Stimulated activated CD4-positive, alpha-beta T cell treated with anti-CD3 and anti-CD28 coated beads, Interleukin-2, amount 100 ng/mL, for 24 hours (primary cell): ENCODE data around the gene ACTA1.
"Not testable (repeated sequence)": the region's sequence is repeated elsewhere in the genome, so short reads cannot be mapped to it uniquely, and the experiment has no call there.

Experiments
- DNase-seq, 2 donors: peaks; one replicate each; pipeline ENCODE4 v3.0.0-alpha.2; 2020

ACTA1 gene

DNA sequence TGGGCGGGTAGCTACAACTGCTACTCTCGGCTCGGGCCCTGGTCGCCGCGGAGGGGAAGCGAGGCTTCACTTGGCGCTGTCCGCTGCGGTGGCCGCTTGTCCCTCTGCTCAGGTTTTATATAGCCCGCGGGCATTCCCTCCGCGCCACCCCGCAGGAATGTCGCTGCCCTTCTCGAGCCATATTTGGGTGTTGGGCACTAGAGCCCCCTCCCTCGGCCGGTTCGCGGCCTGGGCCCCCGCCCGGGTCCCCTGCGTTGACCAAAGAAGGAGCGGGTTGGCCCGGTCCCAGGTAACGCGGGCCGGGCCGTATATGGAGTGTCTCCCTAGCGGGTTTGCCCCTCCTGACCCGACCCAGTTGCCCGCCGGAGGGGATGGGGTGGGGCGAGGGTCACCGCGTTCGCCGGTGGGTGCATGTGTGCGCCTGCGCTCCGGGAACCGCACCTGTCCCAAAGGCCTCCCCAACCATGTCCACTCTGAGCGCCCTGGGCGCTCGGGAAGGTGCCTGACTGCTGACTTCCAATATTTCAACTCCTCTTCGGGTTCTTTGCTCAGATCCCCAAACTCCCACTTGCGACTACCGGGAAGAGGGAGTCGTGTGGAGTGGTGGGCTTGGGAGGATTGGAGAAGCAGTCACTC, at the start of gene ACTA1:
Gene ACTA1 (minus strand): TSS at position 90 of the 636 bp plus-strand sequence. CDS start 979 bp downstream, outside the sequence.
- DNase-seq = no peak

DNA sequence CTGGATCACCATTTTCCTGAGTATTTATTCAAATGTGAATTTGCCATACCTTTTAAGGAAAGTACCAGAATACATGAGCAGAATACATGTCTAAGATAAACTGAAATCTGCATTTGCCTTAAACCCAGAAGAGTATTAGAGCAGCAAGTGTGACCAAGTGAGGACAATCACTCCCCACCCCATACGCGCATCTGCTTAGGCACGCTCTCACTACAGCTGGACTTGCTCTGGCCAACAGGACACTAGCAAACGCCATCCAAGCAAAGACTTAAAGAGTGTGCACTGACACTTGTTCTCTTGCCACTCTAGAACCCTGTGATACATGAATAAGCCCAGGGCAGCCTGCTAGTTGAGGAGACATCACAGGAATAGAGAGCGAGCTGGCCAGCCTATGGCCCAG, 48.6 kb upstream of the ACTA1 start:
- no peak for DNase-seq

DNA sequence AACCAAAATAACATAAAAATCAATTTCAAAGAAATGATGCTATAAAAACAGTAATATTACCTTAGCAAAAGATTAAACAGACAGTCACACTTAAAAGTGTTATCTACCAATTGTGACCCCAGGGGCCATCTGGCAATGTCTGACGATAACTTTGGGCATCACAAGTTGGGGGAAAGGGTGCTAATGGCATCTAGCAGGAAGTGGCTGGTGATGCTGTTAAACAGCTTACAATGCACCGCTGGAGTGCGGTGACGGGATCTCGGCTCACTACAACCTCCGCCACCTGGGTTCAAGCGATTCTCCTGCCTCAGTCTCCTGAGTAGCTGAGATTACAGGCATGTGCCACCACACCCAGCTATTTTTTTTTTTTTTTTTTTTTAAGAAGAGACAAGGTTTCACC, 46.6 kb upstream of the ACTA1 start:
- no peak for DNase-seq

DNA sequence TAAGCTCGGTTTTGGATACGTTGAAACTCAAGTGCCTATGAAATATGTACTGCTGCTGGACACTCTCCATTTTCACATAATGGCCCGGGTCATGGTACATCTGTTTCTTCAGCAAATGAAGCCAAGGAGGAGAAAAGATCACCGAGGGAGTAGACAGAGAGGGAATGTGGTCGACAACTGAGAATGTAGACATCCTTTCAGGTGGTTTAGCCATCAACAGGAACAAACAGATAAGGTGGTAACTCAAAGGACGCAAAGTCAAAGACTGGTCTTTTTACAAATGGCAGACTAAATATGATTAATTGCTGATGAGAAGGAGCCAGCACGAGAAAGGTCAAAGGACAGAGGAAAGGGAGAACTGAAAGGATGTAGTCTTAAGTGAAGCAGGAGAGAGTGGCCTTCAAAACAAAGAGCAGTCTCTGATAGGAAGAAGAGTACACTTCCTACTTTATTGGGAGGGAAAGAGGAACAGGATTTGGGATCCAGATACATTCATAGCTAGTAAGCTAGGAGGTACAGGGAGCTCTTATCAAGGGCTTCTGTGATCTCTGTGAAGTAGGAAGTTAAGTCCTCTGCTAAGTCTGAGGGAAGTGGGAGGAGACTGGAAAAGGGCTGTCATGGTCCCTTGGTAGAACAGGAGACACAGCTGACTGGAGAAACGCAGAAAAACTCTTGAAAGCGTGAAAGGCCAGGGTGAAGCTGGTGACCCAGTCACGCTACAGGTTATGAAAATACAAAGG, 45.9 kb upstream of the ACTA1 start:
- no peak for DNase-seq

DNA sequence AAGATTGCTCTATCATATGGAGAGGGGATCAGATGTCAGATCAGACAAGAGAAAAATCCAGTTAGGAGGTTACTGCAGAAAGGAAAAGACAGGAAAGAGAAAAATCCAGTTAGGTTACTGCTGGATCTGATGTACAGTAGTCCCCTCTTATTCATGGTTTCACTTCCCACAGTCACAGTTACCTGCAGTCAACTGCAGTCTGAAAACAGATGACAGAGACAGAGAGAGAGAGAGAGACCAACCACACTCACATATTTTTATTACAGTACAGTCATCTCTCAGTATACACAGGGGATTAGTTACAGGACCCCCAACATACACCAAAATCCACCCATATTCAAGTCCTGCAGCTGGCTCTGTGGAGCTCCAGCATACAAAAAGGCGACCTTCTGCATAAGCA, 45.0 kb upstream of the ACTA1 start:
- DNase-seq = no peak

DNA sequence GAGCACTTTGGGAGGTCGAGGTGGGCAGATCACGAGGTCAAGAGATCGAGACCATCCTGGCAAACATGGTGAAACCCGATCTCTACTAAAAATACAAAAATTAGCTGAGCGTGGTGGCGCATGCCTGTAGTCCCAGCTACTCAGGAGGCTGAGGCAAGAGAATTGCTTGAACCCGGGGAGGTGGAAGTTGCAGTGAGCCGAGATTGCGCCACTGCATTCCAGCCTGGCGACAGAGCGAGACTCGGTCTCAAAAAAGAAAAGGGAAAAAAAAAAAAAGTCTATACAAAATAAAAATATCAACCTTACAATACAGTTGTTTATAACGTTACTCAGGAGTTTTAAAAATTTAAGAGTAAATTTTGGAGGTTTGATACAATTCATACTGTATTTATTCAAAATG, 42.0 kb upstream of the ACTA1 start:
- not testable (repeated sequence) for DNase-seq

DNA sequence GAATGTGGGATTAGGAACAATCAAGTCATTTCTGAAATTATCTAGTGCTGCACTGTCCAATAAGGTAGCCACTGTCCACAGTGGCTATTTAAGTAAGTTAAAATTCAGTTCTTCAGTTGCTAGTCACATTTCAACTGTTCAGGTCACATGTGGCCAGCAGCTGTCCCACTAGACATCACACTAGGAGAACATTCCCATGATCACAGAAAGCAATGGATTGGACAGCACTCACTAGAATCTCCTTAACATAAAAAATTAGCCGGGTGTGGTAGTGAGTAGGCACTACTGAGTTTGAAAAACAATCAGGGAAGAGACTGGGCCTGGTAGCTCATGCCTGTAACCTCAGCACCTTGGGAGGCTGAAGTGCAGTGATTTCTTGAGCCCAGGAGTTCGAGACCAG, 40.6 kb upstream of the ACTA1 start:
- DNase-seq = no peak

DNA sequence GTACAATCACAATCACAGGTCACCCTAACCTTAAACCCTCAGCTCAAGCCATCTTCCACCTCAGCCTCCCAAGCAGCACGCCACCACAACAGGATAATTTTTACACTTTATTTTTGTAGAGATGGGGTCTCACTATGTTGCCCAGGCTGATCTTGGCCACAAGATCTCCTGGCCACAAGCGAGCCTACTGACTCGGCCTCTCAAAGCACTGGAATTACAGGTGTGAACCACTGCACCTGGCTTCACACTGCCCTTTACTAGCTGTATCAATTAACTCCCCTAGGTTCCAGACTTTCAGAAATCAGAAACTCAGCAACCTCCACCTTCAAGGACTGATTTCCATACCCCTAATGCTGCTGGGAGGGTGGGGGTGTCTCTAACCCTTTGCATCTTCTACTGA, 37.3 kb upstream of the ACTA1 start:
- no peak for DNase-seq

DNA sequence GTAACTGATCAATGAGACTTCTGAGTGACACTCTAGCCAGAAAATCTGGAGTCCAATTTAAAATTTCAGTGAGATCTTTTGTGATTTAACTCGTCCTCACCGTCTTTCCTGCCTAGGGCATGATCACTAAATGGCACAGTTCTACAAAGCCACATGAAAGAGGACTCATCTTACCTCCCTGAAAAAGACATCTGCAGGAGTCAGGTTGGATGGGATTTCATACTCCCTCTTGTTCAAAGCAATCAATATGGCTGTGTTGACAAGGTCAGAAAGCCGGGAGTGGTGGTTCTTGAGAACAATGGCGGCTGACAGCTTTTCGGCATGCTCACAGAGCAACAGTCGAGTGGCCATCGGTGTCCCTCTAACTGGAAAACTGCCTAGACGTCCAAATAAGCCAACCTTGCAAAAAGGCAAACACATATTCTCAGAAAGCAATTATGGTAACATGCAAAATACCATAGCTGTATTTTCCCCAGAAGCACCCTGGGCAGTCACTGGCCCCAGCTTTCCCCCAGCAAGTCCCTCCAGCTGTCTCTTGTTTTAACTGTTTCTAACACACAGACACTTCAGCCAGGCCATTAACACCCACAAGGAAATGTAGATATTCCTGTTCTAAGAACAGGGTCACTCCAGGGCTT, 36.6 kb upstream of the ACTA1 start:
- DNase-seq = no peak

DNA sequence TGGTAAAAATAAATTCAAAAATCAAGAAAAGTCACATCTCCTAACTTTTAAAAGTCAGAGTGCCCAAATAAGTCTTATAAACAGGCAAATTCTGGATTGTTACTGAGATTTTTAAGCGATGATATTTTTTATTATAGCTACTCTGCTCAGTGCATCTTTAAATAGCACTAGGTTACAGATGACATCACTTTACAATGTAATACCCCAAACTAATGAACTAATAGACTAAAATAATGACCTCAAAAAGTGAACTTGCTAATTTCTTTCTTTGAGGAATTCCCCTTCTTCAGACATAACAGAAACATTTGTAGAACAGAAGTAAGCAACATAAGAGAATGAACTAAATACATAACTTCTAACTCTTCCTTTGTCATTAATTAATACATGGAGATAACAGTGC, 33.0 kb upstream of the ACTA1 start:
- DNase-seq = no peak

DNA sequence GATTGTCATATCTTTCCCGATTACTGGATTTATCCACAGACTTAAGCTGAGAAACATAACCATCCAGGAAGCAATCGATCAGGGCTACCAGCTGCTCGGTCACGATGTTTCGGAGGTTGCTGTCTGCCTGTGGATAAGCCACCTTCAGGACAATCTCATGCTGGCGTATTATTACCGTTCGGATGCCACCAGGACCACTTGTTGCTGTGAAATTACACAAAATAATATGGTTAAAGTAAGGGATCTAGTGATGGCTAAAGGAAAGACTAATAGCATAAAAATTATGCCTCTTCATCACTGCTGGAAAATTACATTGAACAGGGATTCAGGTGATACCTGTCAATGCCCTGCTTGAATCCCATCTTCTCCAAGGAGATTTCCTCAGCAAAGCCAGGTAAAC, 30.8 kb upstream of the ACTA1 start:
- DNase-seq = no peak

DNA sequence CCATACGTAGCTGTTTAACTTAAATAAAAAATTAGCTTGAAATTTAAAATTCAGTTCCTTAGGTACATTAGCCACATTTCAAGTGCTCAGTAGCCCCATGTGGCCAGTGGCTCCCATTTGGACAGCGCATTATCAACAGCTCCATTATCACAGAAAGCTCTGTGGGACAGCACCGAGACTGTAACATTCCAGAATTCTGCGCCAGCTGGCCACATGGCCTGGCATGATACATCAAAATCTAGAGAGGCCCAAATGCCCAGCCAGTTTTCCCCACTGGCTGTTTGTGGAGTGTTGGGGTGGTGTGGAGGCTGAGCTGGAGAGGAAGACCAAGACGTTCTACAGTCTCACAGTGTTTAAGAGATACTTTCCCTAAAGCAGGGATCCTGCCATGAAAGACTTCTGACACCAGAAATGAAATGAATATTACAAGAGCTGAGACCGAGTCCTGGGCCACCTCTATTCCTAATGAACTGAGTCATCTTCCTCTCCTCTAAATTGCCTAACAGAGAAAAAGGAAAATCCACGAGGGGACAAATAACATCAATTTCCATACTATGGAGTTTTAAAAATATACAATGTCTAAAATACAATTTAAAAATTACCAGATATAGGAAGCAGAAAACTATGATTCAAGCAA, 27.3 kb upstream of the ACTA1 start:
- no peak for DNase-seq

DNA sequence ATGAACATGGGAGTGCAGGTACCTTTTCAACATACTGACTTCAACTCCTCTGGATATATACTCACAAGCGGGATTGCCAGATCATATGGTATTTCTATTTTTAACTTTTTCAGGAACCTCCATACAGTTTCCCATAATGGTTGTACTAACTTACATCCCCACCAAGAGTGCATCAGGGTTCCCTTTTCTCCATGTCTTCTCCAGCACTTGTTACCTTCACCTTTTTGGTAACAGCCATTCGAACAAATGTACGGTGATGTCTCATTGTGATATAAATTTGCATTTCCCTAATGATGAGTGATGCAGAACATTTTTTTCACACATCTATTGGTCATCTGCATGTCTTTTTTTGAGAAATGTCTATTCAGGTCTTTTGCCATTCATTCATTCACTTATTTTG, 25.9 kb upstream of the ACTA1 start:
- no peak for DNase-seq

DNA sequence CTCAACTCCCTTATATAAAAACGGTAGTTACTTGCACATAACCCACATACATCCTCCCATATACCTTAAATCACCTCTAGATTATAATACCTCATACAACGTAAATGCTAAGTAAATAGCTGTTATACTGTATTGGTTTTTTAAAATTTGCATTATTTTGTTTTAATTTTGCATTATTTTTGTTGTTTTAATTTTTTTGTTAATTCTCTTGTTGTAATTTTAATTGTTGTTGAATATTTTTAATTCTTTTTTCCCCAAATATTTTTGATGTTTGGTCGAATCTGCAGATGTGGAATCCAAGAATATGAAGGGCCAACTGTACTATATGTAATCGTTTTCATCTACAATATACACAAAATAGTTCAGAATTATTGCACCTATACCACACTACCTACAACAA, 23.5 kb upstream of the ACTA1 start:
- no peak for DNase-seq

DNA sequence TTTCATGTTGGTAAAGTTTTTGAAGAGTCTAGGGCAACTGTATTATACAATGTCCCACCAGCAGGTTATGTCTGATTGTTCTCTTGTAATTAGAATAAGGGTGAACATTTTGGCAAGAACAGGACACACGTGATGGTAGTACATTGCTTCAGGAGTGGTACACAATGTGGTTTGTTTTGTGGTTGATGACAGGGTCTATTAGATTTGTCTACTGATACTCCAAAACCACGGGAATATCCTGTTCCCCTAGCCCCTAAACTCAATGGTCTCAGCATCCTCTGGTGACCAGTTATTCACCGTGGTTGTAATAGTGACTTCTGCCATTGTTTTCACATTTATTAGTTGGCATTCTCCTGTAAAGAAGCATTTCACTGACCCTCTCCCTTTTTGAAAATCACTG, 22.1 kb upstream of the ACTA1 start:
- no peak for DNase-seq

DNA sequence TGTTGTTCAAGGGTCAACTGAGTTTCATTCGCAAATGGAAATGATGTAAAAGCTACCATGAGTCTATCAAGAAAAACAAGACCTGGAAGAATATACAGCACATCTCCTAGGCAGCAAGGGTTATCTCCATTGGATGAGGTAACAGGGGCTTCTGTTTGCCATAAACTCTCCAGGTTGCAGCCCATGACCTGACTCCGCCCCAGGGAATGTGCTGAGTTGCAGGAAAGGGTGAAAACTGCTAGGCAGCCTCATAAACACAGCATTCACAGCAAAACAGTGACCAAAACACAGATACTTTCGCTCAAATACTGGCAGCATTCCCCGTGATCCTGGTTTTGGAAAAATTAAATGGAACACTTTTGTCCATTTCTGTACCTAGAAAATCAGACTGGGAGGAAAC, 20.2 kb upstream of the ACTA1 start:
- DNase-seq = no peak

DNA sequence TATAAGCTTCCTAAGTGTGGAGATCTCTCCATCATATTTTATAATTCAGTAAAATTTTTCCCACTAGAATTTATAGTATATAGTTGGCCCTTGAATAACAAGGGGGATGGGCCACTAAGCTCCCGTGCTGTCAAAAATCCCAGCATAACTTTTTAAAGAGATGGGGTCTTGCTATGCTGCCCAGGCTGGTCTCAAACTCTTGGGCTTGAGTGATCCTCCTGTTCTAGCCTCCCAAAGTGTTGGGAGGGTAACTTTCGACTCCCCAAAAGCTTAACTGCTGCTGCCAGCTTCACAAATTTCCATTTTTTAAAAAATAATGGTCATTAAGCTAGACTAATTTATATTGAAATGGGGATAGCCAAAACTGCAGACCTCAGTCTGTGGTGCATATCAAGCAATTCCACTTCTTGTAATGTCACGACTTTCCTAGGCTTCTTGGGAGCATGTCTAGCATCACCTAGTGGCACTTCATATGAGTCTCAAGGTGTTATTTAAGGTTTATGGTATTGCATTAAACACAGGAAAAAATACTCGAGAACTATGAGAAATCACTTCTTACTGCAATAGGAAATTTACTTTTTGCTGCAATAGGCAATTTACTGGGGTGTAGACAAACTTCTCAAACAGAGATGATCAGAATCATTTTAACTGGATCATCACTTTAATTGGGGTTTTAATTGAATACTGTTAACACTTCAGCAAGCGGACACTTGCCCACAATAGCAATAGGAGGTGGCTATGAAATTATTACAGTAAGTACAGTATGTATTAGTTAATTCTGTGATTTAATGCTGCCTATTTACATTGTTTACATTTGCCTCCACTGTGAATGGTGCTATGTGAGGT, 19.3 kb upstream of the ACTA1 start:
- DNase-seq = no peak

DNA sequence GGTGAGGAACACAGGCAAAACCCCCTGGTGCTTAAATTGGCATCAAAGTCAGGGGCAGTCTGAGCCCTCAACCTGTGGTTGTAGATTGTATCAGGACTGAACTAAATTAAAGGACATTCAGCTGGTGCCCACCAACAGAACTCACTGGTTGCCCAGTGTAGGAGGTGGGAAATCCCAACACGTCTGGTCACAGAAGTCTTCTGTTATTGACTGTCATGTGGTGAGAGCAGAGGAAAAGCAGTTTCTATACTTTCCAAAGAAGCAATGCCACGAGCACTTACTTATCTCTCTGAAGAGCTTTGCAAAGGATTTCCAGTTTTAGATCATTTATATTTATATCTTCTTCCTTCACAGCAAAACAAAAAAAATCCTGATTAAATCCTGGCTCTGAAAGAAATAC, 15.0 kb upstream of the ACTA1 start:
- no peak for DNase-seq

DNA sequence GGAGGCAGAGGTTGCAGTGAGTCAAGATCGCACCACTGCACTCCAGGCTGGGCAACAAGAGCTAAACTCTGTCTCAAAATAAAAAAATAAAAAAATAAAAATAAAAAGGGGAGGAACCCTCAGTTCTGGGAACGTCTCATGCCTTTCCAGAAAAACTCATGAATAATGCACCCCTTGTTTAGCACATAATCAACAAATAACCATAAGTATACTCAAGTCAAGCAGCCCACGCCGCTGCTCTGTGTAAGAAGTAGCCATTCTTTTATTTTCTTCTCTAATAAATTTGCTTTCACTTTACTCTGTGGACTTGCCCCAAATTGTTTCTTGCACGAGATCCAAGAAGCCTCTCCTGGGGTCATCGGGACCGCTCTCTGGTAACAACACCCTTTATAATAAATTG, 14.5 kb upstream of the ACTA1 start:
- DNase-seq = no peak

DNA sequence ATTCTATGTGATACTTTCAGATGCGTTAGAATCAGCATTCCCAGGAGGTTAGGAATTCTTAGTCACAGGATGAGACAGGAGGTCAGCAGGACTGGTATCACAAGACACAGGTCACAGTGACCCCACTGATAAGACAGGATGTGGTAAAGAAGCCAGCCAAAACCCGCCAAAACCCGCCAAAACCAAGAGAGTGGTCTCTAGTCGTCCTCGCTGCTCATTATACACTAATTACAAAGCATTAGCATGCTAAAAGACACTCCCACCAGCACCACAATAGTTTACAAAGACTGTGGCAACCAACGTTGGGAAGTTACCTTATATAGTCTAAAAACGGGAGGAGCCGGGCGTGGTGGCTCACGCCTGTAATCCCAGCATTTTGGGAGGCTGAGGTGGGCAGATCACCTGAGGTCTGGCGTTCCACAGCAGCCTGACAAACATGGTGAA, 13.9 kb upstream of the ACTA1 start:
- no peak for DNase-seq

DNA sequence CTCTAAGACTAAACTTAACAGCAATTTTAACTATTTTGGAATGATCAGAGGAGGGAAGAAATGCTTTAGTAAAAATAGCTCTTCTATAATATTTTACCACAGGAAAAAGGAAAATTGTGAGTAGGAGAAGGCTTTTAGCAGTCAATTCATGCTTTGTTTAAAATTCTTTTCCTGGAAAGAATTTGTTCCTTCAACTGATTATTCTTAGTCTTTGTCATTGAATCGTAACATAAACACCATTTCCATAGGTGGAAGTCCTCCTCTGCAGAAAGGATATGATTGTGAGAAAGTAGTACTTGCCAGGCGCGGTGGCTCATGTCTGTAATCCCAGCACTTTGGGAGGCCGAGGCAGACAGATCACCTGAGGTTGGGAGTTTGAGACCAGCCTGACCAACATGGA, 11.9 kb upstream of the ACTA1 start:
- no peak for DNase-seq

DNA sequence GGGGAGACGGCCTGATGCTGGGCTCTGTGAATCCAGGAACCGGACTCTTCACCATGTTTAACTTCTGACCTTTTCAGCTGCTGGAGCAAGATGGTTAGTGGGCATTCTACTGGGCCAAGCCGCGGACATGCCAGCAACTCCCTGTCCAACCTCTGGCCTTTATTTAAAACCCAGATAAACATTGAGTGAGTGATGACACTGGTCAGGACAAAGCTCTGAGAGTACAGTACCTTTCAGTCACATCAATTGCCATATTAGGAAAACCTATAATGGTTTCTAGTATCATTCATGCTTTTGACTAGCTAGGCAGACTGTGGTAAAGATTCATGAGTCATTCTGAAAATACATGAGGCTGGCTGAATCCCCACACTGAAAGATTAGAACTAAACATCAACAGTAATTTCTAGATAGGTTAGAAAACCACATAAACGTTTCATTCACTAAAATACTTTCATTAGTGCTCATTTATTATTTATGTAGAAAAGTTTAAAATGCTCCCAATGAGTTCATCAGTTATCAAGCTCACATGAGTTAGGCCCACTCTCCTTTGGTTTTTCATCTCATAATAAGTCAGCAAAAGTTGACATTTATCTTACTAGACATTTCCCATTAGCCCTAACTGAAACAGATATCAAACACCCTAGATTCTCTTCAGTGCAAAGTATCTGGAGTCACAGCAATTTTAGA, 7.1 kb upstream of the ACTA1 start:
- no peak for DNase-seq
